ENCODE data around the gene PRPS1L1. TPM values are rescaled to one million over a fixed set of nuclear protein-coding genes. Genes with fewer than 3 reads are reported as not detected.

Gene PRPS1L1
- total and polyA plus RNA-seq, 2 of the 8 experiments (the other 6 are each of a cell fraction or from before 2014, with no cell fraction given), result not detected

DNA sequence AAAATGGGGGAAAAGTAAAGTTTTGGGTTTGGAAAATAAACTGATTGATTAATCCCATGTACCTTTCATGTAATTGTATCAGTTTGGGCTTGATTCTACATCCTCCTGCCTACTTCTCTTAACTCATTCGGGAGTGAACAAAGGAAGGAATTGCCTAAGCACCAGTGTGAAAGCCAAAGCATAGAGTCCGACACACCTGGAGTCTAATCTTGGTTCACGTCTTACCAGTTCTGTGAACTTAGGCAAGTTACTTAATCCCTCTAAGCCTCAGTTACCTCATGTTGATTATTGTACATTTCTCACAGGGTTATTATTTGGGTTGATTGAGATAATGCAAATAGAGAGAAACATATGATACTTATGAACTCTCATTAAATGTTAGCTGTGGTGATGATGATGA lies 41.1 kb upstream of the PRPS1L1 start (continued):
- TF ChIP-seq RAD21 (IDR thresholded peaks at IDR 0.05 in 1 of 2, conservative IDR thresholded peaks at IDR 0.05 in 1 of 2; ENCODE audit: low read depth in 2 of 2, low read length in 2 of 2), result no peak
